GM23248 (cell line): ENCODE results near the gene DSG2.

Source experiments
- EZH2 ChIP-seq: fragments of 200-600 bp; sonication (generic); IDR thresholded peaks from 2 replicates; pipeline ENCODE4 v1.6.1; 2018; ENCODE audit warnings: antibody characterized with exemption, mild to moderate bottlenecking; ENCODE audit not compliant: insufficient read depth, poor library complexity, severe bottlenecking
- EZH2phosphoT487 ChIP-seq: fragments of 200-600 bp; sonication (generic); IDR thresholded peaks from 2 replicates; pipeline ENCODE4 v1.6.1; 2018; ENCODE audit warnings: antibody characterized with exemption, moderate library complexity, mild to moderate bottlenecking, low read depth; ENCODE audit not compliant: insufficient read depth

GRCh38 chr18:31492671-31493070 lies 5.3 kb upstream of the DSG2 start:
- TF ChIP-seq EZH2 (no peak), EZH2phosphoT487 (no peak)
